ENCODE results near the gene IL5. TPM values are rescaled to one million over a fixed set of nuclear protein-coding genes. Genes with fewer than 3 reads are reported as not detected.
"Not testable (repeated sequence)": the region's sequence is repeated elsewhere in the genome, so short reads cannot be mapped to it uniquely, and the experiment has no call there.

The IL5 gene
- total RNA-seq, 4 donors from 2014 or later = not detected

- peak; percentile 54 to 60 for DNase-seq
- peak overlapping the region in 2 of 3 donors; percentile 69 to 84 for H3K27ac ChIP-seq
- H3K4me3 ChIP-seq (replicated peaks in 1 of 3) = peak overlapping the region; percentile 38 to 78 (median 53)
- H3K27me3 ChIP-seq = no peaks in the 10 kb centered on the region
- H3K36me3 ChIP-seq = no peaks in the 10 kb centered on the region
- WGBS, 2 donors = 8 to 10% methylated on average over 15 of the region's 15 CpGs
- H3K4me1 ChIP-seq = peaks cover 12 to 14% of the 10 kb centered on the region in 2 donors
- TF ChIP-seq POLR2A (IDR thresholded peaks at IDR 0.05) (no peak), CTCF (IDR thresholded peaks at IDR 0.05) (no peak)
- H3K9me3 ChIP-seq = no peaks in the 10 kb centered on the region
- intact Hi-C loops (cut with DNase I) = no loop called here
These were observed 14.3 kb upstream of the IL5 start for GRCh38 chr5:132557478-132558172.

- Histone ChIP-seq H3K36me3 (no peaks in the 10 kb centered on the region), H3K27me3 (no peaks in the 10 kb centered on the region), H3K9me3 (no peaks in the 10 kb centered on the region), H3K27ac (peak within 1 kb of the TSS; percentile 69 to 84 (median 75)), H3K4me3 (replicated peaks in 1 of 3) (peak within 1 kb of the TSS; percentile 38 to 78 (median 53)), H3K4me1 (peaks cover 12 to 14% of the 10 kb centered on the region in 2 donors)
- DNase-seq = peak; percentile 91 to 92
- intact Hi-C loops (cut with DNase I) = no loop called here
- 0% methylated on average over 15 to 24 of the region's 53 CpGs for WGBS, 2 donors
- TF ChIP-seq POLR2A (IDR thresholded peaks at IDR 0.05) (peak; percentile 36 to 73), CTCF (IDR thresholded peaks at IDR 0.05) (no peak)
These were observed 13.6 kb upstream of the IL5 start, which contains the start of gene RAD50 for GRCh38 chr5:132556763-132557477. Gene RAD50 (plus strand): TSS chr5:132556977. CDS start chr5:132557325, 348 bp downstream.

- intact Hi-C loops (cut with DNase I) = no loop called here
- H3K27ac ChIP-seq = peak overlapping the region; percentile 69 to 84 (median 75)
- peak overlapping the region; percentile 38 to 78 (median 53) for H3K4me3 ChIP-seq (replicated peaks in 1 of 3)
- H3K27me3 ChIP-seq = no peaks in the 10 kb centered on the region
- H3K36me3 ChIP-seq = no peaks in the 10 kb centered on the region
- no peaks in the 10 kb centered on the region for H3K9me3 ChIP-seq
- WGBS, 2 donors = 52% methylated on average over 15 of the region's 15 CpGs
- peaks cover 12 to 14% of the 10 kb centered on the region in 2 donors for H3K4me1 ChIP-seq
- TF ChIP-seq POLR2A (IDR thresholded peaks at IDR 0.05) = no peak
- no peak for TF ChIP-seq CTCF (IDR thresholded peaks at IDR 0.05)
- no peak for DNase-seq
These were observed 12.9 kb upstream of the IL5 start for GRCh38 chr5:132556153-132556762.

GRCh38 chr5:132549576-132549975 lies 6.3 kb upstream of the IL5 start:
- H3K9me3 ChIP-seq = no peaks in the 10 kb centered on the region
- H3K4me3 ChIP-seq (replicated peaks in 1 of 3) = no peak overlapping the region
- intact Hi-C loops (cut with DNase I) = no loop called here
- H3K27me3 ChIP-seq = no peaks in the 10 kb centered on the region
- H3K27ac ChIP-seq = no peak overlapping the region
- H3K4me1 ChIP-seq = peaks cover 4 to 5% of the 10 kb centered on the region in 2 donors
- no peak for DNase-seq
- 89 to 90% methylated on average over 2 of the region's 2 CpGs for WGBS, 2 donors
- H3K36me3 ChIP-seq = no peaks in the 10 kb centered on the region
- no peak for TF ChIP-seq CTCF (IDR thresholded peaks at IDR 0.05)
- TF ChIP-seq POLR2A (IDR thresholded peaks at IDR 0.05) = no peak

GRCh38 chr5:132548834-132549233 lies 5.5 kb upstream of the IL5 start:
- WGBS, 2 donors = 88 to 96% methylated on average over 7 of the region's 7 CpGs
- H3K27ac ChIP-seq; intact Hi-C loops (cut with DNase I): not testable (repeated sequence)

More at GRCh38 chr5:132548834-132549233, 5.5 kb upstream of the IL5 start:
- DNase-seq; H3K9me3 ChIP-seq; H3K36me3 ChIP-seq; H3K27me3 ChIP-seq; H3K4me1 ChIP-seq; H3K4me3 ChIP-seq (replicated peaks in 1 of 3): not testable (repeated sequence)
